Endothelial cell of umbilical vein (primary cell): ENCODE results near the gene GFAP. TPM values are rescaled to one million over a fixed set of nuclear protein-coding genes. Genes with fewer than 3 reads are reported as not detected.

ENCODE experiments used
- BruUV-seq: library from RNA; stranded (reverse); fragments of 400-500 nt; replicated peaks from 2 replicates; lab custom pipeline; 2021; lab: Mats Ljungman, UMichigan
- CTCF ChIA-PET: fragments of 300-600, 350-600 bp; sonication (Branson Sonifier 250); formaldehyde crosslinking; loops from one replicate; lab custom pipeline; 2021; ENCODE audit warnings: antibody characterized with exemption, inconsistent platforms; lab: Charles Lee
- POLR2A ChIA-PET: fragments of 300-600, 350-600 bp; sonication (Branson Sonifier 250); formaldehyde crosslinking; loops from one replicate; lab custom pipeline; 2021; ENCODE audit warnings: antibody characterized with exemption, inconsistent platforms; lab: Charles Lee
- DNase-seq: peaks from one replicate; pipeline ENCODE4 v3.0.0-alpha.2; 2011; ENCODE audit warnings: low read depth, low spot score
- FAIRE-seq: peaks from 2 replicates; lab custom pipeline; 2011; peaks lifted over from hg19 to GRCh38; lab: Jason Lieb, UNC
- H2AFZ ChIP-seq: 2 replicates; pipeline ENCODE4 v1.6.0; 2012; ENCODE audit warnings: low read depth, low read length, control low read depth, inconsistent platforms
- H3K27ac ChIP-seq: 2 replicates; pipeline ENCODE4 v1.5.1; 2011; ENCODE audit warnings: low read depth, mild to moderate bottlenecking, control low read depth, low read length, moderate library complexity; ENCODE audit not compliant: insufficient read depth
- H3K27me3 ChIP-seq, 2 experiments: 2 replicates each; pipeline versions ENCODE4 v1.6.0 to v1.6.1; 2011; ENCODE audit warnings: low read length in 2 of 2, mixed read lengths in 1 of 2; ENCODE audit not compliant: control insufficient read depth in 2 of 2, insufficient read depth in 2 of 2
- H3K36me3 ChIP-seq, 2 experiments: 2 replicates in 1 of 2; 3 replicates in 1 of 2; pipeline ENCODE4 v1.5.1; 2011; ENCODE audit warnings: low read length in 2 of 2, mild to moderate bottlenecking in 1 of 2, moderate library complexity in 1 of 2; ENCODE audit not compliant: control insufficient read depth in 2 of 2, insufficient read depth in 2 of 2; ENCODE audit errors: extremely low read depth in 1 of 2
- H3K4me1 ChIP-seq: 3 replicates; pipeline ENCODE4 v1.5.1; 2011; ENCODE audit warnings: mild to moderate bottlenecking, low read length; ENCODE audit not compliant: control insufficient read depth, insufficient read depth; ENCODE audit errors: extremely low read depth
- H3K4me2 ChIP-seq: 2 replicates; pipeline ENCODE4 v1.6.1; 2011; ENCODE audit warnings: low read length, control low read depth, mixed read lengths; ENCODE audit not compliant: insufficient read depth
- H3K4me3 ChIP-seq, 3 experiments: fragments of 200-600 bp in 1 of 3; sonication (generic), shearing (Covaris generic) in 1 of 3; replicated peaks in 1 of 3; 2 replicates each; pipeline ENCODE4 v1.5.1; 2011 to 2016; ENCODE audit warnings: control low read depth in 3 of 3, low read length in 3 of 3, mild to moderate bottlenecking in 2 of 3, inconsistent platforms in 1 of 3, low read depth in 1 of 3, moderate library complexity in 1 of 3; ENCODE audit not compliant: insufficient read depth in 1 of 3
- H3K79me2 ChIP-seq: 2 replicates; pipeline ENCODE4 v1.6.0; 2012; ENCODE audit warnings: low read length, inconsistent platforms; ENCODE audit not compliant: control insufficient read depth, insufficient read depth
- H3K9ac ChIP-seq: replicated peaks from 2 replicates; pipeline ENCODE3; 2011; ENCODE audit warnings: low read length, control low read depth; ENCODE audit not compliant: insufficient read depth; ENCODE audit errors: extremely low read depth
- H3K9me1 ChIP-seq: replicated peaks from 3 replicates; pipeline ENCODE4 v1.6.0; 2011; ENCODE audit warnings: mild to moderate bottlenecking, low read length; ENCODE audit not compliant: control insufficient read depth, insufficient read depth; ENCODE audit errors: extremely low read depth
- H3K9me3 ChIP-seq: replicated peaks from 2 replicates; pipeline ENCODE4 v1.5.1; 2012; ENCODE audit warnings: low read length, inconsistent platforms; ENCODE audit not compliant: control insufficient read depth, insufficient read depth
- H4K20me1 ChIP-seq: replicated peaks from 2 replicates; pipeline ENCODE3; 2011; ENCODE audit warnings: mild to moderate bottlenecking, low read length; ENCODE audit not compliant: control insufficient read depth, insufficient read depth; ENCODE audit errors: extremely low read depth
- CTCF ChIP-seq, 2 donors: IDR thresholded peaks; 1 replicate in 1 of 2; 2 replicates in 1 of 2; pipeline ENCODE4 v1.5.1; 2011; ENCODE audit warnings: low read length in 2 of 2, mild to moderate bottlenecking in 2 of 2, moderate library complexity in 2 of 2, control low read depth in 1 of 2, inconsistent platforms in 1 of 2, low read depth in 1 of 2; ENCODE audit not compliant: insufficient read depth in 1 of 2; ENCODE audit errors: extremely low read depth in 1 of 2
- GATA2 ChIP-seq: IDR thresholded peaks from 2 replicates; pipeline ENCODE4 v1.7.0; 2011; ENCODE audit warnings: low read depth, mild to moderate bottlenecking, moderate library complexity, mixed read lengths, low read length; ENCODE audit not compliant: insufficient read length, insufficient read depth
- JUN ChIP-seq: IDR thresholded peaks from 2 replicates; pipeline ENCODE4 v1.6.1; 2011; ENCODE audit warnings: borderline replicate concordance, low read depth; ENCODE audit not compliant: insufficient read length, insufficient read depth
- MAX ChIP-seq: IDR thresholded peaks from 2 replicates; pipeline ENCODE4 v1.6.1; 2011; ENCODE audit not compliant: insufficient read depth, insufficient read length
- POLR2A ChIP-seq: IDR thresholded peaks from 2 replicates; pipeline ENCODE4 v1.6.1; 2012; ENCODE audit warnings: low read depth, mild to moderate bottlenecking, control low read depth, low read length
- POLR2AphosphoS5 ChIP-seq: IDR thresholded peaks from 2 replicates; pipeline ENCODE4 v1.6.1; 2012; ENCODE audit warnings: low read depth, mild to moderate bottlenecking, control low read depth, low read length, moderate library complexity; ENCODE audit not compliant: insufficient read depth
- dilution Hi-C: fragments of 300-500 bp; cut with MboI; formaldehyde crosslinking; loops from one replicate; pipeline ENCODE4 v1.15.0; 2019; ENCODE audit warnings: low sequenced_read_pairs; ENCODE audit not compliant: extremely low pct_ligation_motif_present
- intact Hi-C: fragments of 100-400 bp; cut with micrococcal nuclease; formaldehyde crosslinking; loops from one replicate; pipeline ENCODE4 v1.10.0; 2022
- polyA plus RNA-seq, 4 experiments: library from polyadenylated mRNA; depleted of rRNA in 3 of 4; stranded (reverse) in 3 of 4; unstranded in 1 of 4; fragments of >200 nt; gene quantifications; 2 replicates each; pipeline versions ENCODE4 v1.2.1 to v1.2.3, GENCODE V29; 2011 to 2012; ENCODE audit warnings: missing spikeins in 1 of 4
- total RNA-seq: library from RNA; stranded (reverse); gene quantifications from 2 replicates; pipeline ENCODE4 v1.2.3, GENCODE V29; 2021

Gene GFAP
- total and polyA plus RNA-seq, 2 donors (not counting 3 experiments of a cell fraction or from before 2014, with no cell fraction given): 0.07 to 0.42 TPM

GRCh38 chr17:44952946-44953475, 37.7 kb upstream of the GFAP start:
- dilution Hi-C loops: no loop called here
- Histone ChIP-seq H3K4me2 (no peak overlapping the region), H3K27ac (no peak overlapping the region), H4K20me1 (no peaks in the 10 kb centered on the region), H3K79me2 (no peaks in the 10 kb centered on the region), H3K4me1 (peaks cover 3% of the 10 kb centered on the region), H3K4me3 (no peak overlapping the region), H2AFZ (no peak overlapping the region), H3K36me3 (no peaks in the 10 kb centered on the region), H3K9me1 (no peaks in the 10 kb centered on the region), H3K9me3 (no peaks in the 10 kb centered on the region), H3K9ac (no peak overlapping the region), H3K27me3 (peaks cover 3 to 5% of the 10 kb centered on the region in 2 experiments)
- DNase-seq (no peak), FAIRE-seq (no peak)
- ChIA-PET POLR2A (no interaction called here), CTCF (interaction anchor here (2.0 kb wide), 1 partner anchor 33 kb away, joined by 9 read pairs; no protein-coding TSS in a partner anchor)
- intact Hi-C loops: no loop called here
- TF ChIP-seq GATA2: no peak
- TF ChIP-seq MAX: no peak
- TF ChIP-seq CTCF (IDR thresholded peaks at IDR 0.05; ENCODE audit: extremely low read depth in 1 of 2, insufficient read depth in 1 of 2, low read depth in 1 of 2, low read length in 2 of 2): no peak
- TF ChIP-seq POLR2AphosphoS5: no peak
- no peak for TF ChIP-seq JUN
- TF ChIP-seq POLR2A: no peak
- no TSS peak for BruUV-seq
